GM23338 (cell line): ENCODE results near the gene ARMC9.
"Not testable (repeated sequence)": the region's sequence is repeated elsewhere in the genome, so short reads cannot be mapped to it uniquely, and the experiment has no call there.

Experiments used
- CREB1 ChIP-seq: fragments of 250-450 bp; sonication (Bioruptor Pico); IDR thresholded peaks from 2 replicates; pipeline ENCODE4 v1.5.0; 2020; ENCODE audit warnings: low read depth, mild to moderate bottlenecking, moderate library complexity
- CTCF ChIP-seq, 2 experiments: fragments of 200-600 bp in 1 of 2; sonication (generic) in 1 of 2; conservative IDR thresholded peaks; 2 replicates each; pipeline versions ENCODE4 v1.5.1 to v1.6.1; 2016 to 2017; ENCODE audit warnings: antibody characterized with exemption in 2 of 2, low read depth in 2 of 2, mild to moderate bottlenecking in 2 of 2, moderate library complexity in 1 of 2
- EZH2 ChIP-seq: fragments of 200-600 bp; sonication (generic); IDR thresholded peaks from one replicate; pipeline ENCODE4 v1.8.0; 2017; ENCODE audit warnings: antibody characterized with exemption, mild to moderate bottlenecking, low read depth; ENCODE audit not compliant: unreplicated experiment
- EZH2phosphoT487 ChIP-seq: fragments of 200-600 bp; sonication (generic); IDR thresholded peaks from one replicate; pipeline ENCODE4 v1.8.1; 2018; ENCODE audit warnings: antibody characterized with exemption; ENCODE audit not compliant: unreplicated experiment
- NANOG ChIP-seq: IDR thresholded peaks from 2 replicates; pipeline ENCODE4 v1.6.1; 2016; ENCODE audit warnings: antibody characterized with exemption, borderline replicate concordance
- POLR2AphosphoS5 ChIP-seq: IDR thresholded peaks from 2 replicates; pipeline ENCODE4 v1.6.1; 2016; ENCODE audit warnings: antibody characterized with exemption, low read depth
- ZNF331 ChIP-seq: fragments of 250-450 bp; sonication (Bioruptor Pico); IDR thresholded peaks from 2 replicates; pipeline ENCODE4 v1.5.0; 2020; ENCODE audit warnings: low read depth, mild to moderate bottlenecking, moderate library complexity
- TF ChIP-seq, protein P1 (sequence below): IDR thresholded peaks from one replicate; pipeline ENCODE4 v1.6.1; 2018; ENCODE audit warnings: antibody characterized with exemption; ENCODE audit not compliant: unreplicated experiment
- TF ChIP-seq, protein P2 (sequence below): IDR thresholded peaks from 2 replicates; pipeline ENCODE4 v1.6.1; 2016; ENCODE audit warnings: antibody characterized with exemption

GRCh38 chr2:231178805-231179204 lies 19.6 kb upstream of the ARMC9 start:
- TF ChIP-seq CTCF (conservative IDR thresholded peaks at IDR 0.05; ENCODE audit: low read depth in 2 of 2); EZH2; POLR2AphosphoS5; EZH2phosphoT487; CREB1 (CRISPR knock-in tag); NANOG; ZNF331: not testable (repeated sequence)
- TF ChIP-seq, protein P1, sequence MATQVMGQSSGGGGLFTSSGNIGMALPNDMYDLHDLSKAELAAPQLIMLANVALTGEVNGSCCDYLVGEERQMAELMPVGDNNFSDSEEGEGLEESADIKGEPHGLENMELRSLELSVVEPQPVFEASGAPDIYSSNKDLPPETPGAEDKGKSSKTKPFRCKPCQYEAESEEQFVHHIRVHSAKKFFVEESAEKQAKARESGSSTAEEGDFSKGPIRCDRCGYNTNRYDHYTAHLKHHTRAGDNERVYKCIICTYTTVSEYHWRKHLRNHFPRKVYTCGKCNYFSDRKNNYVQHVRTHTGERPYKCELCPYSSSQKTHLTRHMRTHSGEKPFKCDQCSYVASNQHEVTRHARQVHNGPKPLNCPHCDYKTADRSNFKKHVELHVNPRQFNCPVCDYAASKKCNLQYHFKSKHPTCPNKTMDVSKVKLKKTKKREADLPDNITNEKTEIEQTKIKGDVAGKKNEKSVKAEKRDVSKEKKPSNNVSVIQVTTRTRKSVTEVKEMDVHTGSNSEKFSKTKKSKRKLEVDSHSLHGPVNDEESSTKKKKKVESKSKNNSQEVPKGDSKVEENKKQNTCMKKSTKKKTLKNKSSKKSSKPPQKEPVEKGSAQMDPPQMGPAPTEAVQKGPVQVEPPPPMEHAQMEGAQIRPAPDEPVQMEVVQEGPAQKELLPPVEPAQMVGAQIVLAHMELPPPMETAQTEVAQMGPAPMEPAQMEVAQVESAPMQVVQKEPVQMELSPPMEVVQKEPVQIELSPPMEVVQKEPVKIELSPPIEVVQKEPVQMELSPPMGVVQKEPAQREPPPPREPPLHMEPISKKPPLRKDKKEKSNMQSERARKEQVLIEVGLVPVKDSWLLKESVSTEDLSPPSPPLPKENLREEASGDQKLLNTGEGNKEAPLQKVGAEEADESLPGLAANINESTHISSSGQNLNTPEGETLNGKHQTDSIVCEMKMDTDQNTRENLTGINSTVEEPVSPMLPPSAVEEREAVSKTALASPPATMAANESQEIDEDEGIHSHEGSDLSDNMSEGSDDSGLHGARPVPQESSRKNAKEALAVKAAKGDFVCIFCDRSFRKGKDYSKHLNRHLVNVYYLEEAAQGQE, result not testable (repeated sequence)
- TF ChIP-seq, protein P2, sequence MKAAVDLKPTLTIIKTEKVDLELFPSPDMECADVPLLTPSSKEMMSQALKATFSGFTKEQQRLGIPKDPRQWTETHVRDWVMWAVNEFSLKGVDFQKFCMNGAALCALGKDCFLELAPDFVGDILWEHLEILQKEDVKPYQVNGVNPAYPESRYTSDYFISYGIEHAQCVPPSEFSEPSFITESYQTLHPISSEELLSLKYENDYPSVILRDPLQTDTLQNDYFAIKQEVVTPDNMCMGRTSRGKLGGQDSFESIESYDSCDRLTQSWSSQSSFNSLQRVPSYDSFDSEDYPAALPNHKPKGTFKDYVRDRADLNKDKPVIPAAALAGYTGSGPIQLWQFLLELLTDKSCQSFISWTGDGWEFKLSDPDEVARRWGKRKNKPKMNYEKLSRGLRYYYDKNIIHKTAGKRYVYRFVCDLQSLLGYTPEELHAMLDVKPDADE, result not testable (repeated sequence)
